ENCODE results near the gene TENM3. TPM values are rescaled to one million over a fixed set of nuclear protein-coding genes. Genes with fewer than 3 reads are reported as not detected.

Gene TENM3
- total and polyA plus RNA-seq, 2 of the 8 experiments (the other 6 are each of a cell fraction or from before 2014, with no cell fraction given), result 36.9 to 69.3 TPM

- TF ChIP-seq CHD7 (IDR thresholded peaks at IDR 0.05; ENCODE audit: insufficient replicate concordance, low read length), result no peak
- TF ChIP-seq, protein P1, sequence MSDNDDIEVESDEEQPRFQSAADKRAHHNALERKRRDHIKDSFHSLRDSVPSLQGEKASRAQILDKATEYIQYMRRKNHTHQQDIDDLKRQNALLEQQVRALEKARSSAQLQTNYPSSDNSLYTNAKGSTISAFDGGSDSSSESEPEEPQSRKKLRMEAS (IDR thresholded peaks at IDR 0.05), result no peak
- TF ChIP-seq GTF2F1 (IDR thresholded peaks at IDR 0.05; ENCODE audit: borderline replicate concordance, low read depth, low read length), result no peak
- TF ChIP-seq POLR2A (IDR thresholded peaks at IDR 0.05; ENCODE audit: control extremely low read depth in 1 of 2, low read depth in 2 of 2, low read length in 2 of 2), result no peak
- no peak for TF ChIP-seq MAFK (IDR thresholded peaks at IDR 0.05; ENCODE audit: low read depth, low read length)
- TF ChIP-seq TEAD4 (IDR thresholded peaks at IDR 0.05; ENCODE audit: low read depth, low read length), result no peak
- TF ChIP-seq KDM5A (IDR thresholded peaks at IDR 0.05; ENCODE audit: low read length), result no peak
- no peak for TF ChIP-seq POU5F1 (IDR thresholded peaks at IDR 0.05; ENCODE audit: low read depth, low read length)
- no peak for TF ChIP-seq BRCA1 (IDR thresholded peaks at IDR 0.05; ENCODE audit: low read depth, low read length)
- TF ChIP-seq BCL11A (IDR thresholded peaks at IDR 0.05; ENCODE audit: low read depth in 2 of 2, low read length in 2 of 2), result no peak
- no peak for TF ChIP-seq ATF3 (IDR thresholded peaks at IDR 0.05; ENCODE audit: insufficient read depth, low read depth, low read length)
- TF ChIP-seq SIX5 (IDR thresholded peaks at IDR 0.05; ENCODE audit: low read depth, low read length), result no peak
These were observed 250.9 kb downstream of the TENM3 start (continued) for GRCh38 chr4:182494103-182494502.
